ENCODE measurements around the gene EIF2S2.

GRCh38 chr20:34142121-34142520, 30.1 kb upstream of the EIF2S2 start:
- TF ChIP-seq ZNF274 (IDR thresholded peaks at IDR 0.05; ENCODE audit: low read depth, low read length) (no peak), SUZ12 (IDR thresholded peaks at IDR 0.05; ENCODE audit: extremely low read depth, insufficient read depth, insufficient read length) (no peak)
